Stimulated activated naive CD8-positive, alpha-beta T cell treated with anti-CD3 and anti-CD28 coated beads, Interleukin-15, Interleukin-2, amounts not matched to agents 100 ng/mL and 50 ng/mL, for 24 hours (primary cell): ENCODE measurements around the gene LPP.

ENCODE experiments used
- H3K27ac Mint-ChIP-seq: one replicate; pipeline ENCODE4 v1.8.0; 2021; ENCODE audit warnings: mild to moderate bottlenecking, mixed read lengths
- H3K27me3 Mint-ChIP-seq: one replicate; pipeline ENCODE4 v1.8.0; 2021; ENCODE audit warnings: mixed read lengths
- H3K36me3 Mint-ChIP-seq: one replicate; pipeline ENCODE4 v1.8.0; 2021; ENCODE audit warnings: low read depth, mixed read lengths
- H3K4me1 Mint-ChIP-seq: one replicate; pipeline ENCODE4 v1.8.0; 2021; ENCODE audit warnings: low read depth, mixed read lengths
- H3K4me3 Mint-ChIP-seq: one replicate; pipeline ENCODE4 v1.8.0; 2021; ENCODE audit warnings: mild to moderate bottlenecking, mixed read lengths
- H3K9me3 Mint-ChIP-seq: one replicate; pipeline ENCODE4 v1.8.0; 2021; ENCODE audit warnings: mixed read lengths

The LPP gene

DNA sequence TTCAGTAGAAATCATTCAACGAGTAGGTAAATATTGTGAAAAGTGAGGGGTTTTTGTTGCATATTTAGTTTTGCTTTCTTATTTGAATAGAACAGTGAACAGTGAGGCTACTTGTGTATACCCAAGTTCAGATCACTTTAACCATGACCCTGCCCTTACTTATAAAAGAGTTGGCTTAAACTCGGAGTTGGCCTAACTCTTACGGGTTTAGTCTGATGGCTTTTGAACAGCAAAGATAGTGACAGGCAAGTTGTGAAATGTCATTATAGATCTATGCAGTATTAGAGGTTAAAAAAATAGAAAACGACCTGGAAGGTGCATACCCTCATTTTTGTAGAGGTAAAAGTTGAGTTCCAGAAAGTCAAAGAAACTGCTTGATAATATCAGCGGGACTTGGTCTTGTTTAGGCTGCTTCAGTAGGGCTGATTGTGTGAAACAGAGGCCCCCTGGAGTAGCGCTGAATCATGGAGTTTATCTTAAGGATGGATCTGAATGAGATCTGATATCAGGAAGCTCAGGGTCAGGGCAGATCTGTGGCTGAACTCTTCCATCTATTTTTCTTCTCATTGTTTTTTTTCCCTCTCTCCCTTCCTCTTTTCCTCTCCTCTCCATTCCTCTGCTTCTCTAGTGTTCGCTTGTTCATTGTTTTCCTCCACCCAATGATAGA lies 359.8 kb downstream of the LPP start:
- no peaks in the 10 kb centered on the region for H3K9me3 Mint-ChIP-seq
- H3K4me3 Mint-ChIP-seq = no peak overlapping the region
- H3K27ac Mint-ChIP-seq = no peak overlapping the region
- H3K4me1 Mint-ChIP-seq = peaks cover 12% of the 10 kb centered on the region
- no peaks in the 10 kb centered on the region for H3K27me3 Mint-ChIP-seq
- H3K36me3 Mint-ChIP-seq = peaks cover 10% of the 10 kb centered on the region

DNA sequence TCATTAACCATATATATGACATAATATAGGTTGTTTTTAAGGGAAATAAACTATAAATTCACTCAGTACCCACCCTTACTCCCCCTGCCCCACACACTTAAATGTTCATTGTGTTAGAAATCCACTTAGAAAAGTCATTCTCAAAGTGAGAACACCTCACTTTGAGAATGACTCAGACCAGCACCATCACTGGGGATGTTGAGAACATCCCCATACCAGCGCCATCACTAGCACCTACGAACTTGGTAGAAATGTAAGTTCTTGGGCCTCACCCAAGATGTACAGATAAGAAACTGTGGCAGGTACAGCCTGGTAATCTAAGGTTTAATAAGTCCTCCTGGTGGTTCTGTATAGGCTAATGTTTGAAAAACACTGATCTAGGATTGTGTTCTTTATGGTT lies 362.6 kb downstream of the LPP start:
- peaks cover 12% of the 10 kb centered on the region for H3K4me1 Mint-ChIP-seq
- H3K4me3 Mint-ChIP-seq = no peak overlapping the region
- H3K36me3 Mint-ChIP-seq = peaks cover 5% of the 10 kb centered on the region
- H3K27me3 Mint-ChIP-seq = no peaks in the 10 kb centered on the region
- no peak overlapping the region for H3K27ac Mint-ChIP-seq
- H3K9me3 Mint-ChIP-seq = no peaks in the 10 kb centered on the region

DNA sequence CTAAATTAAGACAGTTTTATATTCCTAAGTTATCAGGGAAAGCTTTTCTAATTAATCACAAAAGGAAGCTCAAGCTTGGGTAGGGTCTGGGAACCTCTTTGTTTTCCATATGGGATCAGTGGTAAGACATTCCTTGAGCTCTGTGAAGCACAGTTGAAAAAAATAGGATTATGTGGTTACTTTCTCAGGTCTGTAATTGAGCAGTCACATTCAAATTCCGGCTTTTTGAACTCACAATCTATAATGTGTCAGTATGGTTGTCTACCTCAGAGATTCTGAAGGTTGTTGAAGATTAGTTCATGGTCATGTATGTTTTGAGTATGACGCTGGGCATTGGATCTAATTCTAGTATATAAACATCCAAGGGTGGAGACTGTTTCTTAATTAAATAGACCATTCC lies 364.5 kb downstream of the LPP start:
- no peak overlapping the region for H3K4me3 Mint-ChIP-seq
- no peak overlapping the region for H3K27ac Mint-ChIP-seq
- H3K27me3 Mint-ChIP-seq = no peaks in the 10 kb centered on the region
- H3K9me3 Mint-ChIP-seq = no peaks in the 10 kb centered on the region
- peaks cover 12% of the 10 kb centered on the region for H3K4me1 Mint-ChIP-seq
- H3K36me3 Mint-ChIP-seq = no peaks in the 10 kb centered on the region

DNA sequence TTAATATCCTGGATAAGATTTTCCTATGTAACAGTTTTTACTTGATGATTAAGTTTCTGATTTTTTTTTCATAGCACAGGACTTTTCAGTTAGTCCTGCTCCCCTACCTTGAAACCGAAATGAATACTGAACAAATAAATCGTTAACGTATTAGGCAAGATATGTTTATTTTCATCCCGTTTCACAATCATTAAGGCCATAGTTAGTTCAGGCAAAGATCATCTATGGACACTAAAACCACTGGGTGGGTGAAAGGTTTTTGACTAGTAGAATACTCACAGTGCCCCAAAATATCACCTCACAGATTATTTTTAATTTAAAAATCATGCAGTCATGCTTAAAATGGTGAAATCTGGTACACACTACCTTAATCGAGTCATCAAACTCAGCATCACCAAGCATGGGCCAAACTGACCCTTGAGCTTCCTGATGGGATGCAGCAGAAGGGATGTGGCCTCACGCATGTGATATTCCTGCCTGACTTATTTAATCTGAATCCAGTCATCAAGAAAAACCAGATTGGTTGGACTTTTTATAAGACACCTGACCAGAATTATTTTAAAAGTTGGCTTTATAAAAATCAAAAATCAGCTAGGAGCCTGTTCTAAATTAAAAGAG lies 365.0 kb downstream of the LPP start:
- Mint-ChIP-seq H3K4me3 (no peak overlapping the region), H3K27me3 (no peaks in the 10 kb centered on the region), H3K36me3 (peaks cover 4% of the 10 kb centered on the region), H3K9me3 (no peaks in the 10 kb centered on the region), H3K4me1 (peaks cover 12% of the 10 kb centered on the region), H3K27ac (no peak overlapping the region)

DNA sequence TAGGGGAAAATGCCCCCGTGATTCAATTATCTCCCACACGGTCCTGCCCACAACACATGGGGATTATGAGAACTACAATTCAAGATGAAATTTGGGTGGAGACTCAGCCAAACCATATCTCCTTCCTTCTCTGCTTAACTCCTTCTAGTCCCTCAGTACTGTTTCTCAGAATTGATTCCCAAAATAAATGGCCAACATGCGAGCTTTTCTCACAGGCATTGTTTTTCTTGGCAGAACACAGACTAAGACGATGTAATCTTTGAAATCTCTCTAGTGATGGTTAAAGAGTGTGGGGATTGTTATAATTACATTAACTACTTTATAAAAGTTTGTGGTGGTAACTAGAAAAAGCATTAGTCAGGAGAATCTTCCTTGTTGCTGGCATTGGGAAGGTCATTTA lies 366.5 kb downstream of the LPP start:
- Mint-ChIP-seq H3K4me3 (no peak overlapping the region), H3K9me3 (no peaks in the 10 kb centered on the region), H3K27me3 (no peaks in the 10 kb centered on the region), H3K4me1 (peaks cover 12% of the 10 kb centered on the region), H3K27ac (no peak overlapping the region), H3K36me3 (peaks cover 7% of the 10 kb centered on the region)

DNA sequence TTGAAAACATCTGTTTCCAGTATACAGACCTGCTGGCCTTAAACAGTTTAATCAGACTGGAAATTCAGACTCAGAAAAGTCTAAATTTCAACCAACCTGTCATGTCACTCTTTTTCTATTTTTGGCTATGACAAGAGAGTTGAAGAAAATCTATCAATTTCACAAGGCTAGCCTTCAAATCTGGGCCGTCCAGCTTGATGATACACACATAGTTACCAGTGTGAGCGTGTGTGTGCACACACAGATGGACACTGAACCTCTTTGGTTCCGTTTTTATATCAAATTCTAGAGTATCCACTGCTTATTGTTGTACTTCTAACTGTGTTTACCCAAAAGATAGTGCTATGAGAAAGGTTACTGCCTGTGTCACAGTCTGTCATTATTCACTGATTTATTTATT lies 368.2 kb downstream of the LPP start:
- H3K36me3 Mint-ChIP-seq = peaks cover 16% of the 10 kb centered on the region
- no peak overlapping the region for H3K4me3 Mint-ChIP-seq
- no peaks in the 10 kb centered on the region for H3K27me3 Mint-ChIP-seq
- H3K4me1 Mint-ChIP-seq = no peaks in the 10 kb centered on the region
- H3K27ac Mint-ChIP-seq = no peak overlapping the region
- no peaks in the 10 kb centered on the region for H3K9me3 Mint-ChIP-seq

DNA sequence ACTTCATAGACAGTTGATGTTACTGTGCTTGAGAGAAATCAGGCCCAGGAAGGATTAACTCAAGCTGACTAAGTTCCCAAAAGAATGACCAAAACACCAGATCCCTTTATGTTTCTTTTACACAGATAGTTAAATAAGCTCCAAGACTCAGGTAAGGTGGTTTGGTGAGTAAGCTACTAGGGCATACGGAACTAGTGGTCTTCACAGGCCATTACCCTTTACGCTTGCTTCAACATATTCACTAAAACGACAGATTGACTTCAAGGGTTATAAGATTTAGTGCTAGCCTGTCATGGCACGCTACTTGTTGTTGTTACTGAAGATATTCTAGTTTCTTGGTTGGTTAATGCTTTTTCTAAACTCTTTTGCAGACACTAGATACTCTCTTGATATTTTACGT lies 369.3 kb downstream of the LPP start:
- no peak overlapping the region for H3K27ac Mint-ChIP-seq
- no peak overlapping the region for H3K4me3 Mint-ChIP-seq
- peaks cover 16% of the 10 kb centered on the region for H3K36me3 Mint-ChIP-seq
- no peaks in the 10 kb centered on the region for H3K9me3 Mint-ChIP-seq
- H3K4me1 Mint-ChIP-seq = no peaks in the 10 kb centered on the region
- no peaks in the 10 kb centered on the region for H3K27me3 Mint-ChIP-seq

DNA sequence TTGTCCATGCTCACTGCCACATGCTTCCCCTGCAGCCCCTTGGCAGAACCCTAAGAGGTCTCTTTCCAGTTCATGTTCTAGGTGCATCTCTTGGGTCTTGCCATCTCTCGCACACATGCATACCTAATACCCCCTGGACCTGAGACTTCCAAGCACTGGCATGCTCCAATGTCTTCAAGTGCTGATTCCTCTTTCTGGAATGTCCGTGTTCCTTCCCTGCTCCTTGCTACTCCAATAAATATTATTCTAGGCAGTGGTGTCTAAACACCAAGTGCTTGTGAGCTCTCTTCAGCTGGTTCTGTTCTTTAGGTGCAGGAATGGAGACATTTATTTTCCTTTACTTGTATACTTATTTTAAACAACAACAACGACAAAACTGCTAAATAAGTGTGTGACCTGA lies 370.1 kb downstream of the LPP start:
- Mint-ChIP-seq H3K9me3 (no peaks in the 10 kb centered on the region), H3K4me1 (no peaks in the 10 kb centered on the region), H3K4me3 (no peak overlapping the region), H3K27me3 (no peaks in the 10 kb centered on the region), H3K36me3 (peaks cover 16% of the 10 kb centered on the region), H3K27ac (no peak overlapping the region)

DNA sequence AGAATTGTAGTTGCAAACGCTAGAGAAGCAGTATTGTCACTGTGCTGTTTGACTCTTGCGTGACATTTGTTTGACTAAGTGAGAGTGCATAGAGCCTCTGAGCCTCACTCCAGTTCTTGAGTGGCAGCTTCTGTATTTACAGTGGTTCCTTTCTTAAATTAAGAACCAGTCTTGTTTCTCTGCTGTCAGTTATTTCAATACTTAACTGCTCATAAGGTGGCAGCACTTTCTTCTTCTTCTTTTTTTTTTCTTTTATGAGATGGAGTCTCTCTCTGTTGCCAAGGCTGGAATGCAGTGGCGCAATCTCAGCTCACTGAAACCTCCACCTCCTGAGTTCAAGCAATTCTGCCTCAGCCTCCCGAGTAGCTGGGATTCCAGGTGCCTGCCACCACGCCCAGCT lies 372.1 kb downstream of the LPP start:
- Mint-ChIP-seq H3K27ac (no peak overlapping the region), H3K27me3 (no peaks in the 10 kb centered on the region), H3K36me3 (peaks cover 21% of the 10 kb centered on the region), H3K9me3 (no peaks in the 10 kb centered on the region), H3K4me1 (no peaks in the 10 kb centered on the region), H3K4me3 (no peak overlapping the region)

DNA sequence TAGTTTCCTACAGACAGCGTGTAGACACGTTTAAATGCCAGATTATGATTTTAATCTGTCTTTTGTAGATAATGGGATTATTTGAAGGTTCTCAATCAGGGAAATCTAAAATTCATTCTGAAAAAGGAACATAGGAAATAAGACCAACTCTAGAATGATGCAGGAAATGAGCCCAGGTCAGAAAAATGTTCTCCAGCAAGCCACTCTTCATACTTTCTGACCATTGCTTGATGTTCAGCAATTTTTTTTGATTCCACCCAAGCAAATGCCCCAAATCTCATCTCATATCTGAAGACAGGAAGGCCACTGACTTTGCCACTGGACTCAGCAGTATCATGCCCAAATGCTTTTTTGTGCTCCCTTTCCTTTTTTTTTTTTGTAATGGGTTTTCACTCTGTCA lies 373.4 kb downstream of the LPP start:
- no peak overlapping the region for H3K27ac Mint-ChIP-seq

DNA sequence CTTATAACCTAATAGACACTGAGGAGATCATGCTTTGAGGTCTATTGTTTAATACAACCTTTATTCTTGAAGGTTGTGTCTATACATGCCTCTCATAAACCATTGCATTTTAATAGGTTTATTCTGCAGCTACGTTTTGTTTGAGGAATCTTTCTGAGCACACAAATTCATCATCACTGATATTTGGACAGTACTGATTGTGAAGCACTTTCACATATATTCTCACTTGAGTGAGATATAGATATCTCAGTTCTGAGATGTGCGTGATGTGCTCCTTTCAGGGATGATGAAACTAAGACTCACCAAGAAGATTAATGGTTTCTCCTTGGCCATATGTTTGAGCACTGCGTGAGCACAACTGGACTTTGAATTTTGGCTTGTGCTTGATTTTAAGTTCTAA lies 374.4 kb downstream of the LPP start:
- H3K9me3 Mint-ChIP-seq = no peaks in the 10 kb centered on the region
- peaks cover 5% of the 10 kb centered on the region for H3K4me1 Mint-ChIP-seq
- H3K36me3 Mint-ChIP-seq = peaks cover 21% of the 10 kb centered on the region
- H3K27me3 Mint-ChIP-seq = no peaks in the 10 kb centered on the region
- H3K27ac Mint-ChIP-seq = no peak overlapping the region
- no peak overlapping the region for H3K4me3 Mint-ChIP-seq

More for the DNA sequence above, 373.4 kb downstream of the LPP start:
- peaks cover 21% of the 10 kb centered on the region for H3K36me3 Mint-ChIP-seq
- H3K27me3 Mint-ChIP-seq = no peaks in the 10 kb centered on the region
- H3K4me1 Mint-ChIP-seq = no peaks in the 10 kb centered on the region
- no peaks in the 10 kb centered on the region for H3K9me3 Mint-ChIP-seq
- H3K4me3 Mint-ChIP-seq = no peak overlapping the region

DNA sequence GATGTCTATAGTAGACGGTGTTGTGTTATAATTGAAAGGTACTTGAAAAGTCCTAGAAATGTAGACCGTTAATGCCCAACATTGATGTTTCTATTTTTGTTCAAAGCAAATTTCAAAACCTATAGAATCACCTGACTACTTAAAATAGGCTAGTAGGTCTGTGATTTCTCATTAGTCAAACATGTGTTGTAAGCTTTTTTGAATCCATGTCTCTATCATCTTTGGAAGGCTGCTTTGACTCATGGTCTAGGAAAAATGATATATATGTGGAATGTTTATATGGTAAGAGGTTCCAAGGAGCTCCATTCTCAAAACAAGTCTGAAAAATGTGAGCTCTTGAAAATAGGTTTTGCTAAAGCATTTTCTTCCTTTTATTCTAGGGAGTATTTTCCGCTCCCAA lies 375.3 kb downstream of the LPP start:
- H3K27ac Mint-ChIP-seq = no peak overlapping the region
- no peak overlapping the region for H3K4me3 Mint-ChIP-seq
- no peaks in the 10 kb centered on the region for H3K9me3 Mint-ChIP-seq
- peaks cover 18% of the 10 kb centered on the region for H3K36me3 Mint-ChIP-seq
- H3K4me1 Mint-ChIP-seq = peaks cover 12% of the 10 kb centered on the region
- H3K27me3 Mint-ChIP-seq = no peaks in the 10 kb centered on the region

DNA sequence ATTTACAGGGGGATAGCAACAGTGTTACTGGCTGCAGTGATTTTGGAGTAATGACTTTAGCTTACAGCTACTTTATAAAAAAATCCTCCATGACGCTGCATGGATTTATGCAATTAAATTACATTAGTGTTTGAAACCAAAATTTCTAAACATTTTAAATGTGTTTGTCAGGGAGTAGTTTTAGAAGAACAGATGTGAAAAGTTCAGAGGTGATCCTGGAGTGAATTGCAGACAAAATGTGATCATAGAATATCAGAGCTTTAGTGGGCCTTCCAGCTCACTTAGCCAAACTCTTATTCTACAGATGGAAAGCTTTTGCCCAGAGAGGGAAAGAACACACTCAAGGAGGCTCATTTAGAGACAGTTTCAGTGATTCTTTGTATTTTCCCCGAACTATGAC lies 376.3 kb downstream of the LPP start:
- no peak overlapping the region for H3K4me3 Mint-ChIP-seq
- peaks cover 14% of the 10 kb centered on the region for H3K4me1 Mint-ChIP-seq
- H3K27me3 Mint-ChIP-seq = no peaks in the 10 kb centered on the region
- no peak overlapping the region for H3K27ac Mint-ChIP-seq
- no peaks in the 10 kb centered on the region for H3K9me3 Mint-ChIP-seq
- peaks cover 17% of the 10 kb centered on the region for H3K36me3 Mint-ChIP-seq

DNA sequence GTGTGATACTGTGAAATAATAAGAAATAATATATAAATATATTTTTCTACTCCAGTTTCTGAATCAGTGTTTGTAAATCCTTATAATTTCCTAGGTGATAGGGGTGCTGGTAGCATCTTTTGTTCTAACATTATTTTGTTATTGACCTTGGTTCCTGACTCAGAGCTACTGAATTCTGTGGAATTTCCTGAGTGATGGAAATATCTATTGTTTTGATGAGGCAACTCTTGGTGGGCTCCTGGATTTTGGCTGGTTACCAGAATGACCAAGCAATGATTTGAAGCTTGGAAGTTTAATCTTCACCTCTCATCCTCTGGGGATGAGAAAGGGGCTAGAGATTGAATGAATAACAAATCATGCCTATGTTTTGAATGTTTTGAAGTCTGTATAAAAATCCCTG lies 377.3 kb downstream of the LPP start:
- Mint-ChIP-seq H3K9me3 (no peaks in the 10 kb centered on the region), H3K4me1 (peaks cover 14% of the 10 kb centered on the region), H3K36me3 (peaks cover 9% of the 10 kb centered on the region), H3K4me3 (no peak overlapping the region), H3K27me3 (no peaks in the 10 kb centered on the region), H3K27ac (no peak overlapping the region)

DNA sequence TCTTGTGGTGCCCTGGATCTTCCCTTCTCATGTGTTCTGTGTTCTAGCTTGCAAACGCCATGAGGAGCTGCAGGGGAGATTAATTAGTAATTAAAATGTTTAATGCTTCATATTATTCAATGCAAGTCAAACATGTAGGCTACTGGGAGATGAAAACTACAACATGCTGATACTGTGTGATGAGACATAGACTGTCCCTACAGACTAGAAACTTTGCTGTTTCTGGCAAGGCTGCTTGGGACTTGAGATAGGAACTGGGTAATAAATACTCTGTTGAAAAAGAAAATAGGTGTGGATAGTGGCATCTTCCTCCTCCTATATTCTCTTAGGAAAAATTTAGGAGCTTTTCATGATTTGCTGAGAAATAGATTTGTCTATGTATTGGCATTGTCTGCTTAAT lies 379.2 kb downstream of the LPP start:
- Mint-ChIP-seq H3K36me3 (peaks cover 8% of the 10 kb centered on the region), H3K27ac (no peak overlapping the region), H3K4me3 (no peak overlapping the region), H3K27me3 (no peaks in the 10 kb centered on the region), H3K9me3 (no peaks in the 10 kb centered on the region), H3K4me1 (peaks cover 14% of the 10 kb centered on the region)
